SK-MEL-5 (cell line): ENCODE measurements around the gene OLFML1. TPM values are rescaled to one million over a fixed set of nuclear protein-coding genes. Genes with fewer than 3 reads are reported as not detected.

Experiments used
- DNase-seq: peaks from one replicate; pipeline ENCODE4 v3.0.0-alpha.2; 2016; ENCODE audit warnings: low read depth, low spot score
- in situ Hi-C: cut with HindIII; loops from 2 replicates; pipeline ENCODE4 v1.10.0; 2016; ENCODE audit warnings: low sequenced_read_pairs, high pct_unique_total_duplicates, low pct_unique_long_range_greater_than_20kb
- polyA plus RNA-seq, 2 experiments: library from polyadenylated mRNA; depleted of rRNA; stranded (reverse); fragments of >200 nt; gene quantifications; 2 replicates each; pipeline ENCODE4 v1.2.3, GENCODE V29; 2015
- total RNA-seq: library from RNA; depleted of rRNA; stranded (reverse); fragments of >200 nt; shearing (Covaris generic); gene quantifications from 2 replicates; pipeline ENCODE4 v1.2.3, GENCODE V29; 2014; rRNA removed

OLFML1 gene
- total RNA-seq = not detected in 2 replicates
- polyA plus RNA-seq (2015; cell fraction: cytosol; rRNA removed) = 0.12 TPM in 1 of 2 replicates, not detected in the other
- not detected in 2 replicates for polyA plus RNA-seq (2015; cell fraction: nucleus; rRNA removed)

DNA sequence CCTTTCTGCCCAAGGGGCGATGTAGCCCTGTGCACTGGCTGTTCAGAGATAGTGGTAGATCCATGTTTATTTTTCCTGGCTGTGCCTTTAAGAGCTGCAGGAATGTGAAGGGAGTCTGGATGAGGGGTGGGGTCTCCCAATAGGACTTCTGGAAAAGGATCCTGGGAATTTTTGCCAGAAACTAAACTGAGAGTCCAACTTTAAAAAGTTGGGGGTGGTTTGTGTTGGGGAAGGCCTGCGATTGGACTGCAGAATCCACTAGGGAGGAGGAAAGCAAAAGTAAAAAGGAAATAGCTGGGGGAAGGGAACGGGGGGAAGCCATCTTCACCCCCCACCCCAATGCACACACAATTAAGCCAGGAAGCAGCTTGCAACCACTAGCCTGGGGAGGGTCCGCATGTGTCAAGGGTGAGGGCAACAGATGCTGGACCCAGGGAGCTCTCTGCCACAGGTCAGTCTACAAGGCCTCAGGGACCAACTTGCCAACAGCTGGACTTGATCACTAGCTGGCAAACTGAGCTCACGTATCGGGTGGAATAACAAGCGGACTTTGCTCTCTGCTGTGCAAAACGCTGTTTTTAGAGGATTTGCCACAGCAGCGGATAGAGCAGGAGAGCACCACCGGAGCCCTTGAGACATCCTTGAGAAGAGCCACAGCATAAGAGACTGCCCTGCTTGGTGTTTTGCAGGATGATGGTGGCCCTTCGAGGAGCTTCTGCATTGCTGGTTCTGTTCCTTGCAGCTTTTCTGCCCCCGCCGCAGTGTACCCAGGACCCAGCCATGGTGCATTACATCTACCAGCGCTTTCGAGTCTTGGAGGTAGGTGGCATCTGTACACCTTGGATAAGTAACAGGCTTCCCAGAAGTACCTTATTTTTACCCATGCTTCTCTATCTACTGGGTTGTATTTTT, at the start of gene OLFML1:
Gene OLFML1, plus strand, starts transcription at position 321 of the 912 bp plus-strand sequence. Its CDS starts 370 bp downstream, at position 691.
- DNase-seq = no peak
- in situ Hi-C loops = no loop called here

GRCh38 chr11:7436146-7436545, 49.2 kb upstream of the OLFML1 start:
- in situ Hi-C loops = no loop called here
- no peak for DNase-seq

DNA sequence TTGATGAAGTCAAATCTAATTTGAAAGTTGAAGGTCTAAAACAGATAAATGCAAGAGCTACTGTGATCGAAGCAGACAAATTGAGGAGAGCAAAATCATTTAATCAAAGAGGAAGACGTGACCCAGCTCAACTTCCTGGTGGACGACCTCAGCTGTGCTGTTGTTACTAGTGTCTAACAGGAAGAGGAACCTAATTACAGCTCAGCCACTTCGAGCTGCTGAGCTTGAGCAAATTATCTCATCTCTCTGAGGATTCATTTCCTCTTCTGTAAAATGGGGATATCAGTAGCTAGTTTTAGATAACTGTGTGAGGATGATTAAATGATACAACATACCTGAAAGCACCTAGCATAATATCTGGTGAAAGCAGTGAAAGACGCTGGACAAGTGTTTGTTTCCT, 48.6 kb upstream of the OLFML1 start:
- in situ Hi-C loops = no loop called here
- DNase-seq = no peak

GRCh38 chr11:7437696-7438095, 47.6 kb upstream of the OLFML1 start:
- DNase-seq = no peak
- in situ Hi-C loops = no loop called here

DNA sequence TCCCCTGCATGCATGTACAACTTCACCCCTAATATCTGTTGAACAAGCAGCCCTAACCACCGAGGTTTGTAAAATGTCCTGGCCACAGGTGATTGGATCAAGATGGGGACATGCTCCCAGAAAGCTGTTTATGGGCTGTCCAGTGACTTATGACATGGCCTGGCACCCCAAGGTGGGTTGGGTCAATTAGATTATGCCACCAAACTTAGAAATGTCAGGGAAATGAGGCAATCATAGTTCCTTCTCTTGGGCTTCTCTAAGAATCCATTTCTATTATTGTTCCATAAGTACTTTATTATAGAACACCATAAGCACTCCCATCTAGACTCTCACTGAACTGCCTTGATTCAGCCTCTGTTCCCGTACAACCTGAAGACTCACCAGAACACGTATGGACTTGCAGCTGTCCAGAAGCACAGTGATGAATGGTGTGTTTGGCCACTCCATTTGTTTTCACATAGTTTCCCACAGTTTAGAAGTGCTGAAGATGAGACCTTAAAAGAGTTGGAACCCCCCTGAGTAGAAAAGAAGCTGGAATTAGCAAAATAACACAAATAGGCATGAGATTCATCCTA, 45.5 kb upstream of the OLFML1 start:
- DNase-seq = no peak
- in situ Hi-C loops = no loop called here

DNA sequence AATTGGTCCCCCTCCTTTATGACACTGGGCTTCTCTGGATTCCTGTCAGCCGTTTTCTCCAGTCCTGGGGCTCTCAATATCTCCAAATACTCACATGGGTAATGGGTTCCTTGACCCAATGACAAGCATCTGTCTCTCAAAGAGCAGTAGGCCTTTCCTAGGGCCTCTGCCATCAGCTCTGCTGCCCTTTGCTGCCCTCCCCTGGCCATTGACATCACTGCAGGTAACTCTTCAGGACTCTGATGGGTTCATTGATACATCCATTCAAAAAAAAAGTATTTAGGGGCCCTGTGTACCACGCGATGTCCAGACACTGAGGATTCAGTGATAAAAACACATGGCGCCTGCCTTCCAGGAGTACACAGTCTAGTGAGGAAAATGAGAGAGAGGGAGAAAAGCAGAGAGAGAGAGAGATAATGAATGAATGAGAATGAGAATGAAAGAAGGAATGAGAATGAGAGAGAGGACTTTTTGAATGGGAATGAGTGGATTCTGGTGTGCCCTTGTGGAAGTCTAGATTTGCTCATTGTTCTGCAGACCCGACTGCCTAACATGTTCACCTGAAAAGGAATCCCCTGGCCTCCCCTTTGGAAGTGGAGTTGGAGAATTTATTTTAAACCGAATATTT, 42.6 kb upstream of the OLFML1 start:
- in situ Hi-C loops = no loop called here

GRCh38 chr11:7444091-7444981, 41.0 kb upstream of the OLFML1 start:
- DNase-seq = no peak
- in situ Hi-C loops = no loop called here

More for the DNA sequence above, 42.6 kb upstream of the OLFML1 start:
- peak; percentile 80 for DNase-seq

GRCh38 chr11:7445564-7445963, 39.7 kb upstream of the OLFML1 start:
- in situ Hi-C loops = no loop called here
- DNase-seq = no peak

DNA sequence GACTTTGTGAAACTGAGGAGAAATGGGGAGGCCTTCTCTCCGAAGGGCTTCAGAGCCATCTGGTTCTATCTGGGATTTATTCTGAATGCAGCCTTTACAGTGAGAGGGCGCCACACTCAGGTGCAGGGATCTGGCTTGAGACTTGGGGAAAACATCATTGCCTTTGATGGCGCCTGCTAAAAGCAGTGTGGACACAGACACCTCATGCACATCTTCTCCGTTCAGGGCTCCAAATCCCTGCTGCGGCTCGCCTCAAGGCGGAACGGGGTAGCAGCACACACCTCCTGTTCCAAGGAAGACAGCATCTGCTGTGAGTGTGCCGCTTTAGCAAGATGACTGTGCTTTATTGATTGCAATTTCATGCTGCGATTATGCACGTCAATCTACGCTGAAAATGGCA, 37.1 kb upstream of the OLFML1 start:
- DNase-seq = peak; percentile 17
- in situ Hi-C loops = no loop called here

- no peak for DNase-seq
- in situ Hi-C loops = no loop called here
Observed at GRCh38 chr11:7449211-7449840, 36.0 kb upstream of the OLFML1 start.

- DNase-seq = no peak
- in situ Hi-C loops = no loop called here
Observed at GRCh38 chr11:7449841-7450214, 35.5 kb upstream of the OLFML1 start.

DNA sequence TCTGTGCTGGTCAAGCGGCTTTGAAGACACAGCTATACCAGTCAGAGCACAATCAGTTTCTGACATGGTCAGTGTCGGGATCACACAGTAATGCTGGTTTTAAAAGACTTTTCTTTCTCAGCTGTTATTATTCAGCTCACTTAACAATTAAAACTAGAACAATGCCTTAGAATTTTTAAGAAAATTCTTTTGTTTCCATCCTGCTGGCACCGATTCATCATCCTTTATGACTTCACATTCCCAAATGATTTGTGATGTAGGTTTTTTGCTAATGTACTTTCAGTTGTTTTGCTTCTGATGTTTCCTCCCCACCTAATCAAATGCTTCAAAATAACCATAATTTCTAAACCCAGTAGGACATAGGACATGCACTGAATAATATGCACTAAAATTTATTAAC, 34.5 kb upstream of the OLFML1 start:
- in situ Hi-C loops = no loop called here

GRCh38 chr11:7451520-7451919, 33.8 kb upstream of the OLFML1 start:
- DNase-seq = no peak
- in situ Hi-C loops = no loop called here

More for the DNA sequence above, 34.5 kb upstream of the OLFML1 start:
- no peak for DNase-seq

- in situ Hi-C loops = no loop called here
- no peak for DNase-seq
Observed at GRCh38 chr11:7451952-7452494, 33.3 kb upstream of the OLFML1 start.

- no peak for DNase-seq
- in situ Hi-C loops = no loop called here
Observed at GRCh38 chr11:7454854-7455253, 30.5 kb upstream of the OLFML1 start.

GRCh38 chr11:7457211-7457610, 28.1 kb upstream of the OLFML1 start:
- DNase-seq = no peak
- in situ Hi-C loops = no loop called here

DNA sequence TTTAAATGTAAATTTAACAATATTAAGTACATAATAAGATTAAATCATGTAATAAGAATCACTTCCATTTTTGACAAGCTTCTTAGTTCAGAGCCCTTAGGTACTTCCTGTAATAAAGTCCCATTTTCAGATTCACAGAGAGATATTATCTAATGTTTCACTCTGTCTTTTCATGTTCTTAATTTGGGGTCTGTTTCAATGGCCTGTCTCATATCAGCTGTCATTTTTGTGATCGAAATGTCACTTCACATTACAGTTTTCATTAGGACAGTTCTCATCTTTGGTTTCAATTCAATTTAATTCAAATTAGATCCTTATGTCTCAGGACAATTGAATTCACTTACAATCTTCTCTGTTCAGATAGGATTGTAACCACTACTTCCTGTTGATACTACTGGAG, 22.6 kb upstream of the OLFML1 start:
- in situ Hi-C loops = no loop called here
- DNase-seq = no peak
